HPDE6-E6E7 (cell line): Measurements from ENCODE around the gene CAMTA1.
"Not testable (repeated sequence)": the region's sequence is repeated elsewhere in the genome, so short reads cannot be mapped to it uniquely, and the experiment has no call there.

Experiments
- DNase-seq: peaks from one replicate; pipeline ENCODE4 v3.0.0; 2011; ENCODE audit warnings: missing footprints; ENCODE audit errors: extremely low spot score

The CAMTA1 gene

DNA sequence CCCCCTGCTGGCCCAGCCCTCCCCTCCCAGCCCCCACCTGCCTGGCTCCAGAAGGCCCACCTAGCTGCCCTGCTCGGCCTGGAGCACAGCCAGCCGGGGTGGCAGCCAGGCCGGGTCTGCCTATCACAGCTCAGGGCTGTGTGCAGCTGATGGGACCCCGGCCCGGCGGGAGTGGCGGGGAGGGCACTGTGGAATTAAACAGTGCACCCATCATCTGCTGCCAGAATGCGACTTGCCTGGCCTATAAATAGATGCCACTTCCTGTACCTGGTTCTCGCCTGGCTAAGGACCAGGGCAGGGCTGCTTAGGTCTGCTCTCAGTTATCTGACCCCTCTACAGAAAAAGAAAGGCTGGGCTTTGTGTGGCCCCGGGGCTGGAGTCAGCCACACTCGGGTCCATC, 887.6 kb downstream of the CAMTA1 start:
- DNase-seq = no peak

DNA sequence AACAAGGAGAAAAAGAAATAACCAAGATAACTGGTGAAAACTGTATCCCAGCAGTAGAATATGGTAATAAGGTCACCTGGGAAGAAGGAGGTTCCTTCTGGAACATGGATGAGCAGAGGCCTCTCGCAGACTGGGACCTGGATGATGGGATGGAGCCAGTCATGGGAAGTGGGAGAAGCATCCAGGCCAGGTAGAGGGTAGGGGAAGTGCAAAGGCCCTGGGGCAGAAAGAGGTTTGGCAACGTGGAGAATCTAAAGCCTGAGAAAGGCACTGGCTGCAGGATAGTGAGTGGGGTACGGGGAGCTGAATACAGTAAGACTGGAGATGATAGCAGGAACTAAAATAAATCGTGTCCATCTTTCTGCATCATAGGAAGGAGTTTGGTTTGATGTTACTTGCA, 889.7 kb downstream of the CAMTA1 start:
- no peak for DNase-seq

DNA sequence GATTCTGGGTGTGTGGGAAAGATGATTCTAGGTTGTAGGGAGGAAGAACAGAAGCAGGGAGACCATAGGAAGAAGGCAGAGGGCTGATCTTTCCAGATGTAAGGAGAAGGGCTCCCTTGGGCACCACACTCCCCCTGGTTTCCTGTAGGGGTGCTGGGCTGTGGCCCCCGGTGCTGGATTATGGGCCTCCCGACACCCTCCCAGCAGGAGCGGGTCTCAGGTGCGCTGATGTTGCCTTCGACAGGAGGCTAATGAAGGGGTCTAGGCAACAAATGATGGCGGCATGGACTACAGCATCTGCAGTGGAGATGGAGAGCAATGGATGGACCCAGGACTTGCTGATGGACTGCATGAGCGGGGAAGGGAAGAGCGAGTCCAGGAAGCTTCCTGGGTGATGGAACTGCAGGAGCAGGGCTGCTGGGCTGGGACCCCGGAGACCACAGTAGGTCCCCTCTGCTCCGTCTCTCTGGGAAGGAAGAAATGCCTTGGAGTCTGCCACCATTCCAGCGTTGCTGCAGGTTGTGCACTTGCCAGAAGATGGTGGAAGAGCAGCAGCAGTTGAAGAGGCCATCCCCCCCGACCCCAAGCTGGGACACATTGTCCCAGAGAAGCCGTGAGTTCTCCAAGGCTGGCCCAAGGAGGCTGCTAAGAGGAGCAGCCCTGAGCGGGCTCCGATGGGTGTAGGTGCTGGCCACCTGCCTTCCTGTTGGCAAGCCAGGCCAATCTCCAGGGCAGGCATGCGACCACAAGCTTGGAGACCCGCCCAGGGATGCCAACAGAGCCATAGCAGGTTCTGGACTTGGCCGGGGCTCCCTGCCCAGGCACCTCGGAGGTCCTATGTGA, 890.4 kb downstream of the CAMTA1 start:
- no peak for DNase-seq

DNA sequence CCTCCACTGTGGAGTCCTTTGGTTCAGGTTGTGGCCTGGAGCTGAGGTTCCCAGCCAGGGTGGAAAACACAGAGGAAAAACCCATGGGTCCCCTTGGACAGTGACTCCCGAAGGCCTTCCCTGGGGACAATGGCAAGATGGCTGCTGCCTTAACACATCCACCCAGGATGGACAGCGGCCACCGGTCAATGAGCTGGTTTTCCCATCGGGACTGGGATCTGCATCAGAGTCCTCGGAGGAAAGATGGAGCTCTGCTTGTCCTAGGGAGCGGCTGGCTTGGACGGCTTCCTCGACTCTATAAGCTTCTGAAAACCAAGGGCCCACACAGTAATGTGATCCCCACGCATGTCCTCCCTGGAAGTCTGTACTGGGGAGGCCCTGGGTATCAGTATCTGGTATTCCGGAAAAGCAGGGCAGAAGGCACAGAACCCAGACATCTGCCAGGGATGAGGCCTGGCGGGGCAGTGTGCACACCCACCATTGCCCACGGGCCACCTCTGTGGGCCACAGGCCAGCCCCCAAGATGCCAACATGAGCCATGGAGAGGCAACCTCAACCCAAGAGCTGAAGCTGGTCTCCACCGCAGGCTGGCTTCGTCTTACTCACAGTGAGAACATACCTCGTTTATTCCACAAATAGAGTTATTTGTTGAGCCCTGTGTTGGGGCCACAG, 891.2 kb downstream of the CAMTA1 start:
- DNase-seq = no peak

DNA sequence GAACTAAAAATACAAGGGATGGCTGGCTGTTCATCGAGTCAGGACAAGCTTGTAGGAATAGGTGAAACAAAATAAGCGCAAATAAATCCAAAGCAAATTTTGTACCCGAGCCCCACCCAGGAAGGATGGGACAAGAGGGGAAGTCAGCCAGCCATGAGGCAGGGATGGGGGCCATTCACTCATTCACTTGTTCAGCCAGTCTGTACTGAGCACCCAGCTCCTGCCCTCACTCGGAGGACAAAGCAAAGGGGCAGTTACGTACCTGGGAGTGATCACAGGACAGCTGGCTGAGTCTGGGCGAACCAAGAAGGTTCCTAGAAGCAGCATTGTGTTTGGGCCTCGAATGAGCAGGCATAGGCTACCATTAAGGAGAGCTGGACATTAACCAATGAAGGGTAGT, 891.9 kb downstream of the CAMTA1 start:
- no peak for DNase-seq

DNA sequence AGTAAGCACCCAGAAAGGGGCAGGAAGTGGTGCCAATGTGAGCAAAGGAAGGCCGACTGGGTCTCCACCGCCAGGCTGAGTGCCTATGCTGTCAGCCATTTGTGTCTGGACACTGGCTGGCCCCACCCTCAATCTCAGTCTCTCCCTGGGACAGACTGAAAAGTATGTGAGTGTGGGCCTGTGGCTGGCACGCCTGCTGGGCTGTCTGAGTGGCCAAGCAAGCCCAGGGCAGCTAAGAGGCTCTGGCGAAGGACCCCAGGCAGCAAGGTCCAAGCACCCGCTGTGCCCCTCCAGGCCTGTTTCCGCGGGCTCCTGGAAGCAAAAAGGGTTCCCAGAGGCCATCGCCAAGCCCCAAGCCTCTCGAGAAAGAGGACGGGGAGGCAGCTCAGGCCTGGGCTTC, 892.6 kb downstream of the CAMTA1 start:
- no peak for DNase-seq

DNA sequence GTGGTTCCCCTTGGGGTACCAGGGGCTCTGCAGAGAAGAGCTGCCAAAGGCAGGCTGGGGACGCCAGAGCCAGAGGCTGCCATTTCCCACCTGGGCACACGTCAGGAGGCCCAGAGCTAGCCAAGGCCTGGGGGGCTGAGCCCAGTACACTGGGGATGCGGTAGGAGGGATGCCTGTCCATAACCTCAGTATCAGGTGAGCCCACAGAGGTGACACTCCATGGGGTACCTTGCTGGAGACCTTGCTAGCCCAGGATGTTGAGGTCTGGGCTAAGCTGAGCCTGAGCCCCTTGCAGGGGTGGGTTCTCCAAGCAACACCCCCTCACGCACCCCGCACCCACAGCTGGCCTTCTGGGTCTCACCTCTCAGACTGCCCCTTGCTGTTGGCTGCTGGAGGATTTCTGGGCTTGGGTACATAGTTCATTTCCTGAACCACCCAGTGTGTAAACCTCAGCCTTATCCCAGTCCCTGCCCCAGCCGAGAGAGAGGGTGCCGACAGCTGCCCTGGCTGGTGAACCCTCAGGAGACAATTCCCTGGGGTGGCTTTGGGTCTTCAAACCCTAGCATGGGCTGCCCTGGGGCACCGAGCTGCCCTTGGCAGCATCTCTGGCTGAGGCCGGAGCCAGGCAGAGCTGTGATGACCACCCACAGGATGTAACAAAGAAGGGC, 893.4 kb downstream of the CAMTA1 start:
- no peak for DNase-seq

DNA sequence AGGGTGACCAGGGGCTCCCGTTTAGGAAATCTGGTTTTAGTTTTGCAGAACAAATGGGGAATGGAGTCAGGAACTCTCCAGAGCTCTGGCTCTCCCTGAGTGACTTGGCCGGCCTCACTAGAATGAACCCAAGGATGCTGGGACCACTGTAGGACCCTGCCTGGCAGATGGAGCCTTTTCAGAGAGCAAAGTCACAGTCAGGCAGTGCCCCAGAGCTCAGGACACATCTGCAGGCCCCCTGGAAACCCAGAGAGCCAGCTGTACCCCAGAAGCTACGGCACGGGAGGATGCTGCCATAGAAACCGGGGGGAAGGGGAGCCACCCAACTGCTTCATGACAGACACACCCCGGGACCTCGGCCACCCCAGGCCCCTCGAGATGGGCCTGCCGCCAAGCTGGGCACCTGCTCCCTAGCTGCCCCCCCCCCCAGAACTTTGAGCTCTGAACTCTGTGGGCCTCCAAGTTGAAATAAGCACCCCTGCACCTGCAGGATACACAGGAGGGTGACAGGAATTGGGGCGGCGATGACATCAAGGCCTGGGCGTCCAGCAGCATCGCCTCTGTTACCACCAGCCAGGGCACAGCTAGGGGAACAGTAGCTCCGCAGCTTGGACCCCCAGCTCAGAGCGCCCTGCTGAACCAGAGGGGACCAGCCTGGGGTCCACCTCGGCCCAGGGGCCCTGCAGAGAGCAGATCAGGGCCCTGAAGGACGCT, 894.1 kb downstream of the CAMTA1 start:
- DNase-seq = no peak

DNA sequence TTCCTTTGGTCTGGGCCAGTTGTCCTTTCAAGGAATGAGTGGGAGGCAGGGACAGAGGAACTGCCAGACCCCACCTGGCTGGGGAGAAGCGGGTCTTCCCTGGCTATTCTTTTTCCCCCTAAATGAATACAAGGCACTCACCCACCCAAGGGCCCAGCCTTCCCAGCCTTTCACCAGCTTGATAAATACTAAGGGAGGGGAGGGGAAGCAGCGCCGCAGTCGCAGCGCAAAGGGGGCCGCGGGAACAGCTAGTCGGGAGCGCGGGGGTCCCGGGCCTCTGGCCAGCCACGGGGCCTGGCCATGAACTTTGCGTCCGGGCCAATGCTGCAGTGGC, 894.6 kb downstream of the CAMTA1 start:
- DNase-seq = no peak

DNA sequence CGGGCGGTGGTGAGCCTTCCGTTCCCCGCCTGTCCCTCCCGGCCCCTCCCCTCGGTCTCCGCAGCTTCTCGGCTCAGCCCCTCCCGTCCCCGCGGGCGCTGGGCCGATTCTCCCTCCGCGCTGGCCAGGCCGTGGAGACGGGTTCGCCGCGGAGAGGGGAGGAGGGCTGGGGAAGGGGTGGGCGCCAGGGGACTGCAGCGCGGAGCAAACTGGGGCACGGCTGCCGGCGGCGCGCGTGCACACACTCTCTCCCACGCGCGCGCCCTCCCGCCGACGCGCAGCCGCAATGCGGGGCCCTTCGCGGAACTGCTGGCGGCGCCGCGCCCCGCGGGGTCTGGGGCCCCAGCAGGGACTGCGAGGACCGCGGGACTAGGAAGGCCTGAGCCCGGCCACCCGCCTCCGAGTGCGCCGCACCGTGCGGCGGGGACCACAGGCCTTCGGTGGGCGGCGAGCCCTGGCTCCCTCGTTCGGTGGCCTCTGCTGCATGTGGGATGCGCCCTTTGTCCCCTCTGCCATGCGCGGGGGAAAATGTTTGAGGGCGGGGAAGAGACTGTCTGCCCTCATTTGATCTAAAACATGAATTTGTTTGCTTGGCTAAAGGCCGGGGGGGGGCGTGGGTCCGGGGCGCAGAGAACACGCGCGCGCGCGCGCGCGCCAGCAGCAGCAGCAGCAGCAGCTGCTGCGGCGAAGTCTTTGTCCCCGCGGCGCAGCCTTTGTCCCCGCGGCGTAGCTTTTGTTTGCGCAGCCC, 895.1 kb downstream of the CAMTA1 start:
- no peak for DNase-seq

DNA sequence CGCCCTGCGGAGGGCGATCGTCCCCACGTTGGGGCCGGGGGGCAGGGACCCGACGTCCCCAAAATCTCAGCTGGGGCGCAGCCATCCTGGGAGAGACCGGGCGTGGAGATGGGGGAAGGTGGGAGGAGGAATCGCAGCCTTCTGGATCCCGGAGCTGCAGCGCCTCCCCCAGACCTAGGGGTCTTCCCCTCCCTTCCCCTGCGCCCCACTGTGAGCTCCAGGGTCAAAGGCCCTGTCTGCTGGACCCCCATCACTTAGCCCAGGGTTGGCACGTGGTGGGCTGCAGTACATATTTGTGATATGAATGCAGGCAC, 895.7 kb downstream of the CAMTA1 start:
- DNase-seq = no peak

DNA sequence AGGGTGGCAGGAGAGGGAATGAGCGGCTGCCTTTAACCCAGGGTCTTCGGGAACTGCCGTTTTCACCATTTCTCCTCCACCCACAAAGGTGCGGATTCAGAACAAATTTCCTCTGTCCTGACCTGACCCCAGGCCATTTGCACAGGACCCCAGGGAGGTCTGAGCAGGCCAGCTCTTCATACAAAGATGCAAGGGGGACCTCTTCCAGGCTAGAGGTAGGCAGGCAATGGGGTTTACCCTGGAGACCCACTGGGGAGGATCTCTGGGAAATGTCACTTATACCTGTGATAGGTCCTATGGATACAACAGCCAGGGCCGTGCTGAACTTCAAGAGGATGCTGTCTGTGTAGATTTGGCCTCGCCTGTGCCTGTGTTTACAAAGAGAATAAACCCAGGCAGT, 896.1 kb downstream of the CAMTA1 start:
- DNase-seq = no peak

DNA sequence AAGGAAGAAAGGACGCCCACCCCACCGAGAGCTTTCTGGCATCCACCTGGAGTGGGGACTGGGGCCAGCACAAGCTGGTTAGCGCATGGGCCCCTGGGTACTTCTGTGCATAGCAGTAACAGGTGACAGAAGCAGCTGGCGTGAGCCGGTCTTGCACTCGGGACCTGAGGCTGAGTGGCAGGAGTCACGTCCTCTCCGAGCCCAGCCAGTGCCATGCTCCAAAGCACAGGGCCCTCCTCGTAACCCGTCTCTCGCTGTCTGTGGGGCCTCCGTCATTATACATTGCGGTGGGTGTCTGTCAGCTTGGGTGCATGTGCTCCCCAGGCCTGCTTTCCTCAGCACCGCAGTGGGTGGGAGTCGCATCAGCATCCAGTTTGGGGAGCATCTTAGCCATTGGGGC, 898.3 kb downstream of the CAMTA1 start:
- DNase-seq = no peak

DNA sequence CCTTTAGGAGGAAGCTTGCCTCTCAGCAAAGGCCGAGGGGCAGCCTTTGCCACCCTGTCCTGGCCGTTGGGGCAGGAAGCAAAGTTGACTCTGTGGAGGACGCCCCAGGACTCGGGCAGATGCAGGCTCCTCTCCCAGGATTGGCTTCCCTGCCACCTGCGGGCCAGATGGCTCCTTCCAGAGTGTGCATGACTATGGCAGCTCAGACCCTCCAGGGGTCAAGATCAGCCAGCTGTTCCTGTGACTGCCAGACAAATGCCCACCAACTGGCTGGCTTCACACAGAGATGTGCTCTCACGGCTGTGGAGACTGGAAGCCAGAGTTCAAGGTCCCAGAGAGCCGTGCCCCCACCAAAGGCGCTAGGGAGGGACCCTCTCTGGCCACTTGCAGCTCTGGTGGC, 898.9 kb downstream of the CAMTA1 start:
- no peak for DNase-seq

DNA sequence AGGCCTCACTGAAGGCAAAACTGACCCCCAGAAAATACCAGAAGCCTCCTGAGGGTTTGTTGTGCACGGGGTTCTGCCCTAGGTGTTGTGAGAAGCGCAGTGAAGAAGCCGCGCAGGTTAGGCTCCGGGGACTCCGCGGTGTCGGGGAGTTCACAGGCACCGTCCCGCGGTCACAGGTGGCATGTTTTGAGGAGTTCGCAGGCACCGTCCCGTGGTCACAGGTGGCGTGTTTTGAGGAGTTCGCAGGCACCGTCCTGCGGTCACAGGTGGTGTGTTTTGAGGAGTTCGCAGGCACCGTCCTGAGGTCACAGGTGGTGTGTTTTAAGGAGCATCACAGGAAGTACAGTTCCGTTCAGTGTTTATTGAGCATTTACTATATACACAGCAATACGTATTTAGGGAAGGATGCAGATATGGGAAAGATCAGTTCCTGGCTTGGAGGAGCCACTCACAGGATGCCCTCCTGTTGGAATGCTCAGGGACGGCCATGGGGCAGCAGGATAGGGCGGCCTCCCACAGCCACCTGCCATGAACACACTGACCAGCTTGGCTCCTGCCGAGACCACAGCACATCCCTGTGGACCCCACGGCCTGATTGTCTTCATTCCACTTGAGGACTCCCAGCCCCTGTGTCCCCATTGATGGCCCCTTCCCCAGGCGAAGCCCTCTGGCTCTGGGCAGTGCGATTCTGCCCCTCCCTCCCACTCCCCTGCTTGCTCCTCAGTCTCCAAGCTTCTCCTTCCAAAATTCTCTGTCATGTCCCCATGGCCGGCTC, 899.8 kb downstream of the CAMTA1 start:
- DNase-seq = no peak

DNA sequence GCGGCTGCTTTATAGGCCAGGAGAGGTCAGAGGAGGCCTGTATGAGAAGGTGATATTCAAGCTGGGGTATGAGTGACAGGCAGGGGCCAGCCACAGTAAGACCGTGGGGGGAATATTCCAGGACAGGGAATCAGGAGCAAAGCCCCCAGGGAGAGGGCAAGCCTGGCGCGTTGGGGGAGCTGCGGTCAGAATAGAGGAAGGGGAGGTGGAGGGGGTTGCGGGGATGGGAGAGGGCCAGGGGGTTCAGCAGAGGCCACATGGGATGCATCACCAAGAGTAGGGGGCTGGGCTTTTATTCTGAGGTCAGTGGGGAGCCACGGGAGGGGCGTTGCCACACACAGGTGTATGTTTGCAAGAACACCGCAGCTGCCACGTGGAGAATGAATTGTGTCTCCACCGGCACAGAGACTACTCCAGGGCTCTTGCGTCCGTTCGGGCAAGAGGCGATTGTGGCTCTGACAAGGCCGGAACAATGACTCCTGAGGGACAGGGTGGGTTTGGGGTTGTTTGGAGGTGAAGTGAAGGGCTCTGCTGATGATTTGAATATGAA, 901.1 kb downstream of the CAMTA1 start:
- no peak for DNase-seq

DNA sequence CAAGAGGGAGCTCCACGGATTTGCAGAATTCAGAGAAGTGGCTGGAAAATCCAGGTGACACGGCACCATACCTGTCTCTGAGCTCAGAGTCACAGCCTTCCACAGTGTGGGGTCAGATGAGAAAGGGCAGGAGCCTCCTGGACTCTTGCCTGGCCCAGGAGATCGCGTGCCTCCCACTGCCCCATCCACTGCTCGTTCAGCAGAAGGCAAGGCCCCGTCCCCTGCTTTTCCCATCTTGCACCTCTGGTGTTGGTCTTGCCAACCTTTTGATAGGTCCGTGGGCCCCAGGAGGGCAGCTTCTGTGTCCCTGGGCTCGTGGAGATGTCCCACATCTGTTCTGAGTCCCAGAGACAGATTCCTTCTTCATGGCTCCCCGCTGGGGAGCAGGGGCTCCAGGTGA, 902.2 kb downstream of the CAMTA1 start:
- no peak for DNase-seq

DNA sequence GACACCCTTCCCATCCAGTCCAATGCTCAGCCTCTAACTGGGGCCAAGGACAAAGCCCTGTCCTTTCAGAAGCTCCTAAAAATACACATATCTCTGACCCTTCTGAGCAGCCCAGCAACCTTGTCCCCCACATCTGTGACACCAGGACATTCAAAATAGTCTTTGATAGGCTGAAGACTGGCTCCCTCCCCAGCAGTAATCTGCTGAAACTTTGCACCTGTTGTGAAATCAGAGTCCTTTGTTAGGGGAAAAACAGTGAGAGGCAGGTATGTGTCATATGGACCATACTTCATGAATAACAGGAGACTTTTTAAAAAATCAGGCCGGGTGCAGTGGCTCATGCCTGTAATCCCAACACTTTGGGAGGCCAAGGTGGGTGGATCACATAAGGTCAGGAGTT, 903.4 kb downstream of the CAMTA1 start:
- no peak for DNase-seq

DNA sequence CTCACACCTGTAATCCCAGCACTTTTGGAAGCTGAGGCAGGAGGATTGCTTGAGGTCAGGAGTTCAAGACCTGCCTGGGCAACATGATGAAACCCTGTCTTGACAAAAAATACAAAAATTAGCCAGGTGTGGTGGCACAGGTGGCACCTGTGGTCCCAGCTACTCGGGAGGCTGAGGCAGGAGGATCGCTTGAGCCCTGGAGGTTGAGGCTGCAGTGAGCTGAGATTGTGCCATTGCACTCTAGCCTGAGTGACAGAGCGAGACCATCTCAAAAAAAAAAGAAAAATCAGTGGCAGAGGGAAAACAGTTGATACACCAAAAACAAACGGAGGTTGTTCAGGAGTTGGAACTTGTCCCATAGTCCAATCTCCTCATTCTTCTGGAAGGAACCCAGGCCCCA, 904.1 kb downstream of the CAMTA1 start:
- DNase-seq = not testable (repeated sequence)

DNA sequence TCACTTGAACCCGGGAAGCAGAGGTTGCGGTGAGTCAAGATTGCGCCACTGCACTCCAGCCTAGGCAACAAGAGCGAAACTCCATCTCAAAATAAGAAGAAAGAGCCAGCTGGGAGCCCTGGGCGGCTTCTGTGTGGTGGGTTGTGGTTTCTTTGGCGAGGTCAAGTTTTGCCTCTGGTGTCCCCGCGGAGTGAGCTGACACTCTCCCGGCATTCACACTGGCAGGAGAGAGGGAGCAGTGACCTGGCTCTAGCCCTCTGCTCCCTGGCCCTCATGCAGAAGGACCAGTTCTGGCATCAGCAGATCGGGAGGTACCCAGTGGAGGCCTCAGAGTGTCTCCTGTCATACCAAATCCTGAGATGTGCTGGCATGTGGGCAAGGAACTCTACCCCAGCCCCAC, 904.8 kb downstream of the CAMTA1 start:
- no peak for DNase-seq
